GM10266 (cell line): ENCODE measurements around the gene GARS1.

Experiments used
- DNase-seq: peaks from one replicate; pipeline ENCODE4 v3.0.0; 2012; ENCODE audit errors: extremely low spot score
- CTCF ChIP-seq: IDR thresholded peaks from 2 replicates; pipeline ENCODE4 v1.5.1; 2012; ENCODE audit warnings: mild to moderate bottlenecking, low read depth; ENCODE audit not compliant: control insufficient read depth, insufficient read depth; ENCODE audit errors: missing control alignments

The GARS1 gene

GRCh38 chr7:30649717-30650420 lies 55.2 kb downstream of the GARS1 start:
- TF ChIP-seq CTCF = no peak
- DNase-seq = no peak

DNA sequence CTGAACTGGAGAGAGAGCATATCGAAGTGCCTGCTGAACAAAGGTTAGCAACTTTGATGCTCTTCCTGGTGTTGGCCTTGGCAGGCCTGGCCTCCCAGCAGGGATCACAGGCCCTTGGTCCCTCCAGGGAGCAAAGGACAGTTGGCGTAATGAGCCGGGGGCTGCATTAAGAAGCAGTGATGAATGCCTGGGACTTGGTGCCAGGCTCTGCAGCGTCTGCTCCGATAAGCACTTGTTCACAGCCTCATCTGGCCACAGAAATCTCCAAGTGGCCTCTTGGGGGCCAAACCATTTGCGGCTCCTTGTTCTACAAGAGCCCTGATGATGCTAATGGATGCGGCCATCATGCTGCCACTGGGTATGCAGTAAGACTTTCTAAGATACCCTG lies 55.7 kb downstream of the GARS1 start:
- no peak for TF ChIP-seq CTCF
- DNase-seq = no peak

GRCh38 chr7:30652132-30652531 lies 57.5 kb downstream of the GARS1 start:
- TF ChIP-seq CTCF = no peak
- DNase-seq = no peak

DNA sequence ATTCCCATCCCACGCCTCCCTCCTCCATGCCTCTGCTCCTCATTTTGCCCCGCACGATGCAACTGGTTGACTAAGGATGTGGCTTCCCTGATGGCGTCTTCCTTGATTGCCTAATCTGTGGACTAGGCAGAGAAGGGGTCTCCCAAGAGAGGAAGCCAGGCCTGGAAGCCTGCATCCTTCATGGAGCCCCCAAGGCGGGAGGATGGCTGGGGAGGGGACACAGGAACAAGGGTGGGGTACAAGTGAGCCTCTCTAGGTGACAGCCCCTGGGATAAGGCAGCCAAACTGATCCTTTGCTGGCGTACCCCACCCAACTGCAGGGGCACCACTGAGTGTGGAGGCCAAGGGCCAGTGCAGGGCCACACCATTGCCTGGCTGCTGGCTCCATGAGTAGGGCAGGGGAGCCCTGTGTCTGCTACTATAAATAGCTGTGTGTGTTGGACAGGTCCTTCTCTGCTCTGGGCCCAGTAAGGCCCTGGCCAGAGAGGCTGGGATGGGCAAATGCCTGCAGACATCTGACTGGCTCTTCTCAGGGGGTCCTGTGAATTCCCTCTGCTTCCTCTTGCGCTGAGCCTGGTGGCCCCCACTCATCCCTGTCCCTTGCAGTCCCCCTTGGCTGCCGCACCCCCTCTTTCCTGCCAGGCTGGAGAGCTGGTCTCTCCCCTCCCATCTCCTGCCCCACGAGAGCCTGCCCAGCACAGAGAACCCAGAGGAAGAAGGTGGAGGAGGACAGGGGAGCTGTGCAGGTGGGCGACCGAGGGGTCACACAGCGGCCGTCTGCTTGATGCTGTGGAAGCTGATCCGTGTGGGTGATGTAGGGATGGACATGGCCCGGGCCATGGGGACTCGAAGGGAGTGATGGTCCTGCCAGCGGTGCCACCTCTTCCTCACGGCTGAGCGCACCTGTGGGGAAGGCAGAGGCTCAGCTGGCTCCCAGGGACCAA lies 58.3 kb downstream of the GARS1 start:
- no peak for TF ChIP-seq CTCF
- no peak for DNase-seq

DNA sequence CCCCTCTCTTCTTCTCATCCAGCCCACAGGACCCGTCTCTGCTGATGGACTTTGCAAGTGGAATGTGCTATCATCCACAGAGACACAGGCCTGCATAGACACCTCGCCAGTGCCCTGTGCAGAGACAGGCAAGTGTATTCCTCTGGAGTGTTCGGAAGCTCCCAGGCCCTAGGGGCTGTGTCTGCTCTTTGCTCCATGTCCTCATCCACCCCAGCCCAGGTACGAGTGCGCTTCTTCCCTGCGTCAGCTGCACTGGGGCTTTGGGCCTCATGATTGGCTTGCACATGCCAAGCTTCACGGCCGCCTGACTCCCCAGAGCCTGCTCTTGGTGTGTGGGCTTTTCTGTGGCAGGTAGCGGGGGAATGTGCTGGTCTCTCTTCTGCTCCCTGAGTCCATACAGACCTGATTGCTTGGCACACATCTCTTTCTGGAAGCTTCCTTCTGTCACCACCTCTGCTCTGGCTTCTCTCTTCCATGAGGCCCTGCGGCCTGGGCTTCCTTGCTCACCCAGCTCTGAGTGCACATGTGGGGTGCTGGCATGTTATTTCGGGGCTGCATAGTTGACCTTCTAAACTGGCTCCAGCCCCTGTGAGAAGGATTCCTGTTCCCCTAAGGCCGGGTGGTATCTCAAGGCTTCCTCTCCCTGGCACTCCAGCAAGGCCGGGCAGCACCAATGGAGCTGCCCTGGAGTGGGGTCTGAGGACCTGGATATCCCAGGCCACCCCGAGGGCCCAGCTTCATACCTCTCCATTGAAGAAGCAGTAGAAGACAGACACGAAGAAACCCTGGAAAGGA lies 59.8 kb downstream of the GARS1 start:
- DNase-seq = no peak
- TF ChIP-seq CTCF = no peak

DNA sequence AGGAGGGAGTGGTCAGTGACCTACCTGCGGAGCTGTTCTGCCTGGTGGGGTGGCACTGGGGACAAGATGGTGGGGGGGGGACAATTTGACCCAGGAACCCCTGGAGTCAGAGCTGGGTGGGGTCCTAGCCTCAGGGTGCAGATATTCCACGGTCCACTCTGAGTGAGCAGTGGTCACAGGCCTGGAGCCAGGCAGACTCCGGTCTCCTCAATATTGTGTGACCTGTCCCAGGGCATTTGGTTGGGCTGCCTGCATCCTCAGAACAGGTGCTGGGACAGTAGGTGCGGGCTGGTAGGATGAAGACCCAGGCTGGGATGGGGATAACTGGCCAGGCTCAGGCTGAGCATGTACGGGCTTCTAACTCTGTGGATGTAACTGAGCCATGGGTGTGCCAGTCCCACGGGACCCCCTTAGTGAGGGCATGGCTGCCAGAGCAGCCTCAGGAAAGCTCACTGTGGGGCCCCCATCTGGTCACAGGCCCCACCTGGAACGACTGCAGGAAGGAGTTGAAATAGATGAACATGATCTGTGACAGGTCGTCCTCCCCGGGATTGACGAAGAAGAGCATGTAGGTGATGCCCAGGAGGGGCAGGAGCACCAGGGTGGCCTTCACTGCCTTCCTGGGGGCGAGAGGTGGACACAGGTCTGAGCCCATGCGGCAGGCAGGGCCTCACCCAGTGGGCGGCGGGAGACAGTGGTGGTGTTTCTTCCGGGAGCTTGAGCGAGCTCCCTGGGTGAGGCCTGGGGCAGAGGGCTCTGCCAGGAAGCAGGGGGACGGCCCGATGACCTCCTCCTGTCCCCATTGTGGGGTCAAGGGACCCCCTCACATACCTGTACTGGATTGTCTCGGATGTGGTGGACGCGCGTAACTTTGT lies 60.7 kb downstream of the GARS1 start:
- DNase-seq = no peak
- TF ChIP-seq CTCF = no peak
